Endothelial cell (in vitro differentiated cells): ENCODE measurements around the gene LRRC32. TPM values are rescaled to one million over a fixed set of nuclear protein-coding genes. Genes with fewer than 3 reads are reported as not detected.

ENCODE experiments used
- DNase-seq: peaks from one replicate; pipeline ENCODE4 v3.0.0; 2021; ENCODE audit warnings: low spot score
- H3K27ac Mint-ChIP-seq: one replicate; pipeline ENCODE4 v1.8.0; 2021; ENCODE audit warnings: mixed read lengths, inconsistent platforms; ENCODE audit not compliant: unreplicated experiment
- H3K27me3 Mint-ChIP-seq: one replicate; pipeline ENCODE4 v1.8.0; 2021; ENCODE audit warnings: mild to moderate bottlenecking, moderate library complexity, mixed read lengths, inconsistent platforms; ENCODE audit not compliant: unreplicated experiment
- H3K36me3 Mint-ChIP-seq: one replicate; pipeline ENCODE4 v1.8.0; 2021; ENCODE audit warnings: mild to moderate bottlenecking, low read depth, mixed read lengths, inconsistent platforms; ENCODE audit not compliant: unreplicated experiment
- H3K4me1 Mint-ChIP-seq: one replicate; pipeline ENCODE4 v1.8.0; 2021; ENCODE audit warnings: mild to moderate bottlenecking, mixed read lengths, inconsistent platforms; ENCODE audit not compliant: unreplicated experiment
- H3K4me3 Mint-ChIP-seq: one replicate; pipeline ENCODE4 v1.8.0; 2021; ENCODE audit warnings: mild to moderate bottlenecking, mixed read lengths, inconsistent platforms; ENCODE audit not compliant: unreplicated experiment
- H3K9me3 Mint-ChIP-seq: one replicate; pipeline ENCODE4 v1.8.0; 2021; ENCODE audit warnings: mixed read lengths, inconsistent platforms; ENCODE audit not compliant: unreplicated experiment
- long read RNA-seq: library from polyadenylated mRNA; unstranded; transcript quantifications from one replicate; pipeline ENCODE4 v2.0.0, GENCODE V29; 2020; ENCODE audit not compliant: unreplicated experiment
- total RNA-seq: library from RNA; stranded (reverse); fragmentation: NEBNext Ultra II Directional; extraction: Animal tissue kit (Norgen Biotek cat#: 25700); gene quantifications from one replicate; pipeline ENCODE4 v1.2.1, GENCODE V29; 2021; ENCODE audit not compliant: unreplicated experiment
- TF ChIP-seq, protein P1 (sequence below): fragments of 200-600 bp; sonication (generic); IDR thresholded peaks from one replicate; pipeline ENCODE4 v1.5.0; 2021; ENCODE audit warnings: antibody characterized with exemption; ENCODE audit not compliant: unreplicated experiment

The LRRC32 gene, protein sequence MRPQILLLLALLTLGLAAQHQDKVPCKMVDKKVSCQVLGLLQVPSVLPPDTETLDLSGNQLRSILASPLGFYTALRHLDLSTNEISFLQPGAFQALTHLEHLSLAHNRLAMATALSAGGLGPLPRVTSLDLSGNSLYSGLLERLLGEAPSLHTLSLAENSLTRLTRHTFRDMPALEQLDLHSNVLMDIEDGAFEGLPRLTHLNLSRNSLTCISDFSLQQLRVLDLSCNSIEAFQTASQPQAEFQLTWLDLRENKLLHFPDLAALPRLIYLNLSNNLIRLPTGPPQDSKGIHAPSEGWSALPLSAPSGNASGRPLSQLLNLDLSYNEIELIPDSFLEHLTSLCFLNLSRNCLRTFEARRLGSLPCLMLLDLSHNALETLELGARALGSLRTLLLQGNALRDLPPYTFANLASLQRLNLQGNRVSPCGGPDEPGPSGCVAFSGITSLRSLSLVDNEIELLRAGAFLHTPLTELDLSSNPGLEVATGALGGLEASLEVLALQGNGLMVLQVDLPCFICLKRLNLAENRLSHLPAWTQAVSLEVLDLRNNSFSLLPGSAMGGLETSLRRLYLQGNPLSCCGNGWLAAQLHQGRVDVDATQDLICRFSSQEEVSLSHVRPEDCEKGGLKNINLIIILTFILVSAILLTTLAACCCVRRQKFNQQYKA
- total RNA-seq: 22.0 TPM
- long read RNA-seq, partial matches to known transcripts: 1 of 3 reads
- long read RNA-seq, other reads (novel, unspliced or antisense): 1 of 3 reads

DNA sequence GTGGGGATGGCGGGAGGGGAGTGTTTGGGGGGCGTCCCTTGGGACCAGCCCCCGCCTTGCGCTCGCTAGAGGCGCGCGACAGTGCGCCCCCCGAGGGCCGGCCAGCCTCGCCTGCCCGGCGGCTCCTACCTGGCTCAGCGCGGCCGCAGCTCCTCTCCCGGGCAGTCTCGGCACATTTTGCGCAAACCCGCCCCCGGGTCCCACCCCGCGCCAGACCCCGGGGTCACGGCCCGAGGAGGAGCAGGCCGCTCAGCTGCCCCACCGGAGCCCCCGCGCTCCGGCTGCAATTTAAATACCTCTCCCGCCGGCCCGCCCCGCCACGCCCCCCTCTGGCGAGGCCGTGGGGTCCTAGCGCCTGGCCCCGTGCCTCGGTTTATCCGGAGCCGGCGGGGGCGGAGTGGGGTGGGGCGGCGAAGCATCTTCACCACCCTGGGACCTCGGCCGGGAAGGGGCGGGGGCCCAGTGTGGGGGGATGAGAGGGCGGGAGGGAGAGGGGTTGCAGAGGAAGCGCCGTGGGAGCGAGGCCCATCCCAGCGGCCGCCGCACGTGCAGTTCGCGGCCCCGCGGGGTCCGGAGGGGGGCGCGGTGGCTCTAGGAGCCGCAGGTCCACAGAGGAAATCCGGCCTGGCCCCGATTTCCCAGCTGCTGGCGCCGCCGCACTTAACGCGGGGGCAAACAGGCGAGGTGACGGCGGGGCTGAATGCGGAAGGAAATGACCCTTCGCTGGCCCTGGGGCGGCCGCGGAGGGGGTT lies at the start of gene LRRC32:
Gene LRRC32, minus strand, starts transcription at position 263 of the 752 bp plus-strand sequence. CDS start 4,793 bp downstream, outside the sequence.
- Mint-ChIP-seq H3K9me3 (no peaks in the 10 kb centered on the region), H3K4me3 (peak within 1 kb of the TSS; percentile 83), H3K27ac (peak within 1 kb of the TSS; percentile 30), H3K36me3 (peaks cover 12% of the 10 kb centered on the region), H3K27me3 (peaks cover 23% of the 10 kb centered on the region), H3K4me1 (peaks cover 53% of the 10 kb centered on the region)
- peak; percentile 67 for DNase-seq
- TF ChIP-seq, protein P1, sequence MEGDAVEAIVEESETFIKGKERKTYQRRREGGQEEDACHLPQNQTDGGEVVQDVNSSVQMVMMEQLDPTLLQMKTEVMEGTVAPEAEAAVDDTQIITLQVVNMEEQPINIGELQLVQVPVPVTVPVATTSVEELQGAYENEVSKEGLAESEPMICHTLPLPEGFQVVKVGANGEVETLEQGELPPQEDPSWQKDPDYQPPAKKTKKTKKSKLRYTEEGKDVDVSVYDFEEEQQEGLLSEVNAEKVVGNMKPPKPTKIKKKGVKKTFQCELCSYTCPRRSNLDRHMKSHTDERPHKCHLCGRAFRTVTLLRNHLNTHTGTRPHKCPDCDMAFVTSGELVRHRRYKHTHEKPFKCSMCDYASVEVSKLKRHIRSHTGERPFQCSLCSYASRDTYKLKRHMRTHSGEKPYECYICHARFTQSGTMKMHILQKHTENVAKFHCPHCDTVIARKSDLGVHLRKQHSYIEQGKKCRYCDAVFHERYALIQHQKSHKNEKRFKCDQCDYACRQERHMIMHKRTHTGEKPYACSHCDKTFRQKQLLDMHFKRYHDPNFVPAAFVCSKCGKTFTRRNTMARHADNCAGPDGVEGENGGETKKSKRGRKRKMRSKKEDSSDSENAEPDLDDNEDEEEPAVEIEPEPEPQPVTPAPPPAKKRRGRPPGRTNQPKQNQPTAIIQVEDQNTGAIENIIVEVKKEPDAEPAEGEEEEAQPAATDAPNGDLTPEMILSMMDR: peak; percentile 23

- DNase-seq: no peak
- peaks cover 12% of the 10 kb centered on the region for H3K27me3 Mint-ChIP-seq
- H3K4me3 Mint-ChIP-seq: no peak overlapping the region
- no peaks in the 10 kb centered on the region for H3K9me3 Mint-ChIP-seq
- H3K27ac Mint-ChIP-seq: no peak overlapping the region
- H3K4me1 Mint-ChIP-seq: no peaks in the 10 kb centered on the region
- H3K36me3 Mint-ChIP-seq: peaks cover 3% of the 10 kb centered on the region
- TF ChIP-seq, protein P1: no peak
Observed at GRCh38 chr11:76719686-76720085, 49.1 kb upstream of the LRRC32 start.

- no peak overlapping the region for H3K4me3 Mint-ChIP-seq
- TF ChIP-seq, protein P1: no peak
- no peaks in the 10 kb centered on the region for H3K4me1 Mint-ChIP-seq
- H3K36me3 Mint-ChIP-seq: peaks cover 3% of the 10 kb centered on the region
- H3K27ac Mint-ChIP-seq: no peak overlapping the region
- peaks cover 15% of the 10 kb centered on the region for H3K27me3 Mint-ChIP-seq
- no peak for DNase-seq
- H3K9me3 Mint-ChIP-seq: no peaks in the 10 kb centered on the region
Observed at GRCh38 chr11:76719281-76719680, 48.7 kb upstream of the LRRC32 start.

- Mint-ChIP-seq H3K36me3 (peaks cover 3% of the 10 kb centered on the region), H3K4me3 (no peak overlapping the region), H3K27ac (no peak overlapping the region), H3K9me3 (no peaks in the 10 kb centered on the region), H3K4me1 (no peaks in the 10 kb centered on the region), H3K27me3 (peaks cover 16% of the 10 kb centered on the region)
- TF ChIP-seq, protein P1: no peak
- no peak for DNase-seq
Observed at GRCh38 chr11:76717816-76718215, 47.3 kb upstream of the LRRC32 start.
